ENCODE results near the gene ZNF343. TPM values are rescaled to one million over a fixed set of nuclear protein-coding genes. Genes with fewer than 3 reads are reported as not detected.

The ZNF343 gene
- total and polyA plus RNA-seq, 5 experiments from 2014 or later: 1.7 to 14.2 (median 5.0) TPM

Other genes starting within 250 kb of the ZNF343 start
- not detected for gene TGM3, start 212.9 kb downstream of the ZNF343 start, total RNA-seq
- gene TGM3, start 212.9 kb downstream of the ZNF343 start, polyA plus RNA-seq: not detected
- gene TGM6, start 128.0 kb downstream of the ZNF343 start, total RNA-seq: not detected
- gene TGM6, start 128.0 kb downstream of the ZNF343 start, polyA plus RNA-seq: not detected
- 10 to 100 TPM; 99.0 to 99.1 TPM for gene SNRPB, start 38.1 kb downstream of the ZNF343 start, total RNA-seq
- gene SNRPB, start 38.1 kb downstream of the ZNF343 start, polyA plus RNA-seq: 100 to 1,000 TPM; 218 to 245 (median 240) TPM
- not detected for gene TMC2, start 27.7 kb upstream of the ZNF343 start, total RNA-seq
- gene TMC2, start 27.7 kb upstream of the ZNF343 start, polyA plus RNA-seq: not detected
- gene NOP56, start 143.7 kb upstream of the ZNF343 start, total RNA-seq: 100 to 1,000 TPM; 271 to 279 TPM
- gene NOP56, start 143.7 kb upstream of the ZNF343 start, polyA plus RNA-seq: 100 to 1,000 TPM in 2 of 3 donors, 10 to 100 TPM in 1; 72.3 to 115 (median 107) TPM
- 100 to 1,000 TPM; 121 to 126 TPM for gene IDH3B, start 155.3 kb upstream of the ZNF343 start, total RNA-seq
- gene IDH3B, start 155.3 kb upstream of the ZNF343 start, polyA plus RNA-seq: 100 to 1,000 TPM in 2 of 3 donors, 10 to 100 TPM in 1; 95.6 to 126 (median 115) TPM
- 10 to 100 TPM; 14.3 to 14.9 TPM for gene EBF4, start 183.9 kb upstream of the ZNF343 start, total RNA-seq
- 1 to 10 TPM in 1 of 3 donors, under 1 TPM in 2; 0.37 to 2.2 (median 0.88) TPM for gene EBF4, start 183.9 kb upstream of the ZNF343 start, polyA plus RNA-seq

All from naive thymus-derived CD8-positive, alpha-beta T cell (primary cell).